ENCODE measurements around the gene D2HGDH.
"Not testable (repeated sequence)": the region's sequence is repeated elsewhere in the genome, so short reads cannot be mapped to it uniquely, and the experiment has no call there.

The D2HGDH gene

DNA sequence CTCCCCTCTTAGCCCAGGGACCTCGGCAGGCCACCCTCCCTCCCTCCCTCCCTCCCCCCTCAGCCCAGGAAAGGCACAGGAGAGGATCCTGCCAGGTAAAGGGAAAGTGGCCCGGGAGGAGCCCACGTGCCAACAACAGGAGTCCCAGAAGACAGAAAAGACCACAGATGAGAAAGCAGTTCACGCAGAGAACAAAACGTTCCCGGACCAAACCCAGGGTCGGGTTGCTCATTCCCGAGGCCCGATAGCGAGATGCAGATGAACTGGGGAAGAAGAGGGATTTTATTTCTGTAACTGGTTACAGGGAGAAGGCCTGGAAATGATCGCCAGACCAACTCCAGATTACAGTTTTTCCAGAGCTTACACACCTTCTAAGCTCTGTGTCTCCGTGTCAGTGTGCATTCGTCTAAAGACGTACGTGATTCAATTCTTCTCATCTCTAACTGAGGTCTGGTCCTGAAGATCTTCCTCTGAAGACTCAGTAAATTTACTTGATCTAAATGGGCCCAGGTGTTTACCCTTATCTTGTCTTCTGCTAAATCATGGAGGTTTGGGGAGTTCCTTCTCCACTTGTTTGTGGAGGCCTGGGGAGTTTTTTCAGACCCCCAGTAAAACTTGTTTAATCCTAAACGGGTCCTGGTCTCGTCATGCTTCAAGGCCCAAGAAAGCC is 73.8 kb downstream of the D2HGDH start:
- no peak for DNase-seq (ENCODE audit: low read depth, low spot score)

DNA sequence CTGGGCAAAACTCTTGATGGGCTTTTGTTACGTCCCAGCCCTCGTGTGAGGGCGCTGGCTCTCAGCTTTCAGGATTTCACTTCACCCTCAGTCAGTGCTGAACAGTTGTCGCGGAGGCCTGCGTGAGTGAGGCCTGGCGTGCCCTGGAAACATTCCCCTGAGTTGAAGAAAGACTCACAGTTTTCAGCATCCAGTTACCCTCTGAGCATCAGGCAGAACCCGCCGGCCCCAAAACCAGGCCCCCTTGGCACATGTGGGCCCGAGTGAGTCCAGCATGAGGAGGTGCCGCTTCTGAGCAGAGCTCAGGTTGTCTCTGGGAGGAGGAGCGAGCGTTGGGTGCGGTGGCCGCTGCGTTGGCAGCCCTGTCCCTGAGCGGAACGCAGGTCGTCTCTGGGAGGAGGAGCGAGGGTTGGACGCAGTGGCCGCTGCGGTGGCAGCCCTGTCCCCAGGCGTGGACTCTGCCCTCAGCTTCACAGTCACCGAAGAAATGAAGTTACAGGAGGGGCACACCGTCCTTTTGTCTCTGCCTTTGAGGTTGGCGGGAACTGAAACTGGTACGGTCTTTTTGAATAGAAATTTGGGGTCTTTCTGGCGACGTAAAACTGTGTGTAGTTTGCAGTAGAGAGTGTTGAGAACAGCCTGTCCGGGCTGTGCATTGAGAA is 74.4 kb downstream of the D2HGDH start, which contains the start of gene NEU4:
NEU4 (plus strand) TSS at position 473 of the 662 bp plus-strand sequence. CDS start 5,292 bp downstream, outside the sequence.
- DNase-seq (ENCODE audit: low read depth, low spot score), result no peak

GRCh38 chr2:241809383-241810306 is 75.2 kb downstream of the D2HGDH start:
- no peak for DNase-seq (ENCODE audit: low read depth, low spot score)

- no peak for DNase-seq (ENCODE audit: low read depth, low spot score)
These were observed 76.1 kb downstream of the D2HGDH start for GRCh38 chr2:241810307-241811200.

- DNase-seq (ENCODE audit: low read depth, low spot score), result no peak
These were observed 76.9 kb downstream of the D2HGDH start for GRCh38 chr2:241811201-241811951.

- DNase-seq (ENCODE audit: low read depth, low spot score), result no peak
These were observed 77.7 kb downstream of the D2HGDH start for GRCh38 chr2:241811952-241812729.

DNA sequence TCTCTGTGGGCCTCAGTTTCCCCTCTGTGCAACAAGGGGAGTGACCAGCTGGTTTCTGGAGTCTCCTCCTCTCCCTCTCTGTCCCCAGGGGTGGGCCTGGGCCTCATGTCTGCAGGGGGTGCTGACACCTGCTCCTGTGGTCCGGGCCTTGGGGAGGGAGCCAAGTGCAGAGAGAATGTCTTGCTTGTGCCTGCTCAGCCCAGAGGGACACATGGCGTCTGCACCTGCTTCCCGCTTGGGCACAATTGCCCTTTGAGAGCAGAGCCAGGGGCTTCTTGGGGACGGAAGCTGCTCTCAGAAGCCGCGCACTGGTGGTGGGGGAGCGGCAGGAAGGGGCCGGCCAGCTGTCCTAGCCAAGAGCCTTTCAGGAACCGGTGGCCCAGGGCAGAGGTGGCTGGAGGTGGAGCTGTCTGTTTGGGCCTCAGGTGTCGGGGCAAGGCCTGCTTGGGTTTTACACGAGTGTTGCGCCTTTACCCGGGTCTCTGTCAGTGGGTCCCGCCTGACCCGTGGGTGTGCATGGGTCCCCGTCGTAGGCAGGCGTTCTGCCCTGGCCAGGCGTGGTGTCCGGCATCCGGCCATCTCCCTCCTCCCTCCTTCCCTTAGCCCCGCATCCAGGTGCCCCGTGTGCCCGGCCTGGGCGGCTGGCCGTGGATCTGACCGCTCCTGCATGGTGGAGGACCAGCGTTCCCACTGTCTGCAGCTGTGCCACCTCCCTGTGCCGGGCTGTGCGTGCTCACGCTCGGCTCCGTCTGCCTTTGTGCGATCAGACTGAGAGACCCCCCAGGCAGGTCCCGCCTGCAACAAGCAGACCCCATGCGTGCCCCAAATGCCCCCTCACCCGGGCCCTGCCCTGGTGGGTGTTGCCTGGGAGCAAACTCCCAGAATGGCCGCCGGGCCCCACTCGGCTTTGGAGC is 78.6 kb downstream of the D2HGDH start:
- DNase-seq (ENCODE audit: low read depth, low spot score), result no peak

GRCh38 chr2:241813644-241814392 is 79.4 kb downstream of the D2HGDH start:
- DNase-seq (ENCODE audit: low read depth, low spot score), result no peak

GRCh38 chr2:241814393-241814642 is 79.9 kb downstream of the D2HGDH start:
- DNase-seq (ENCODE audit: low read depth, low spot score), result no peak

- DNase-seq (ENCODE audit: low read depth, low spot score), result no peak
These were observed 80.4 kb downstream of the D2HGDH start for GRCh38 chr2:241814643-241815476.

DNA sequence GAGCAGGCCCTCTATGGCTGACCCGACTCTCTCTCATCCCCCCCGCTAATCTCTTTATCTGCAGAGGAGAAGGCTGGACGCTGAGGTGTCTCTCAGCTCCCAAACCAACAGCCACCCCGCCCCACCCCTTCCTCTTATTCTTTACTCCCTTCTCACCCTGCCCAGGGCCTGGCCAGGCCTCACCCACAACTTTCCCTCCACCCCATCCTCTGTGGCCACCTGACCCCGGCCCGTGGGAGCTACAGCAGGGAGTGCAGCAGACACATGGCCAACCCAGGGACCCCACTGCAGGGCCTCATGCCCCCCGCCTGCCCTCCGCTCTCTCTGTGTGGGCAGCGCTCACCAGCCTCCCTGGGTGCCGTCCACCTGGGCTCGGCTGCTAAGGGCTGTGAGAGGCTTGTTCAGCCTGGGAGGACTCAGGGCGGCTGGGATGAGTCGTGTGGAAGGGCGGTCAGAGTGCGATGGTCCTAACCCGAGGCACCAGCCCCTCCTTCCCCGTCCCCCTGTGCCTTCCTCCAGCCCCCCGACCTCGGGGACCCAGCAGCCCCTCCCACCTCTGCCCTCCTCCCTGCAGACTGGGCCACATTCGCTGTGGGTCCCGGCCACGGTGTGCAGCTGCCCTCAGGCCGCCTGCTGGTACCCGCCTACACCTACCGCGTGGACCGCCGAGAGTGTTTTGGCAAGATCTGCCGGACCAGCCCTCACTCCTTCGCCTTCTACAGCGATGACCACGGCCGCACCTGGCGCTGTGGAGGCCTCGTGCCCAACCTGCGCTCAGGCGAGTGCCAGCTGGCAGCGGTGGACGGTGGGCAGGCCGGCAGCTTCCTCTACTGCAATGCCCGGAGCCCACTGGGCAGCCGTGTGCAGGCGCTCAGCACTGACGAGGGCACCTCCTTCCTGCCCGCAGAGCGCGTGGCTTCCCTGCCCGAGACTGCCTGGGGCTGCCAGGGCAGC is 81.3 kb downstream of the D2HGDH start:
- DNase-seq (ENCODE audit: low read depth, low spot score), result no peak

GRCh38 chr2:241816431-241817121 is 82.1 kb downstream of the D2HGDH start:
- DNase-seq (ENCODE audit: low read depth, low spot score), result no peak

DNA sequence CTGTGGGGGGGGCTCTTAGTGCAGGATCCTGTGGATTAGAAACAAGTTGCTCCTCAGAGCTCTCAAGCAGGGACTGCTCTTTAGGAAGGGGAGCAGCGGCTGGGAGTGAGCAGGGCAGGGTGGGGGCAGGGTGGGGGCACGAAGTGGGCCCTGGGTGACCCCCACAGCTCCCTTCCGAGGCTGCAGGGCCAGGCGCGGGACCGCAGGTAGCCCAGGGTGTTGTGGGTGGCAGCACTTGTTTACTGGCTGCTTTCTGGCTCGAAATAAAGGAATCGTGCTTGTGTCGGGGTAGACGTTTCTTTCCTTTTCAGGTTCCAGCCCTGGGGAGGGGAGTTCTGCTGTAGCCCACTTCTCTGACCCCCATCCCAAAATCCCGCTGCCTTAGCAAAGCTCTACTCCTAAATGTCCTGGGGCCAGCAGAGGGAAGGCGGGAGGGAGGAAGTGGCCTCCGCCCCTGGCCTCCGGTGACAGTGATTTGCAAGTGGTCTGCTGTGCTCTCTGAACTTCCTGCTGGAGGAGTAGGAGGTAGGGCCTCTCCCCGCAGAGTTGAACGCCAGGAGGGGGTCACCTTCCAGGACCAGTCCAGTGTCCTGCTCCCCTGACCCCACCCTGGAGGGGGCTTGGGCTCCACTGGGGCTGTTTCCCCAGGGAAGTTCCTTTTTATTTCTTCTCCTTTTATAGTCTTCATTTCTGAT is 82.8 kb downstream of the D2HGDH start:
- DNase-seq (ENCODE audit: low read depth, low spot score), result no peak

DNA sequence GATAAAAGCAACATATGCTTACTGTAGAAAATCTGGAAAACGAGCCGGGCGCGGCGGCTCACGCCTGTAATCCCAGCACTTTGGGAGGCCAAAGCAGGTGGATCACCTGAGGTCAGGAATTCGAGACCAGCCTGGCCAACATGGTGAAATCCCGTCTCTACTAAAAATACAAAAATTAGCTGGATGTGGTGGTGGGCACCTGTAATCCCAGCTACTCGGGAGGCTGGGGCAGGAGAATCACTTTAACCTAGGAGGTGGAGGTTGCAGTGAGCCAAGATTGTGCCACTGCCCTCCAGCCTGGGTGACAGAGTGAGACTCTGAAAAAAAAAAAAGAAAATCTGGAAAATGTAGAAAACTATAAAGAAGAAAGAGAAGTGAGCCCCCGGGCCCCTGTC is 83.4 kb downstream of the D2HGDH start:
- not testable (repeated sequence) for DNase-seq (ENCODE audit: low read depth, low spot score)
